Measurements from ENCODE around the gene RBM4. TPM values are rescaled to one million over a fixed set of nuclear protein-coding genes. Genes with fewer than 3 reads are reported as not detected.

The RBM4 gene
- total RNA-seq, 1 donor from 2014 or later: 123 TPM

GRCh38 chr11:66616379-66617154 lies 21.9 kb upstream of the RBM4 start, which contains the start of gene RBM14:
TSS of gene RBM14 (plus strand) at chr11:66616630. CDS start at chr11:66616721, 91 bp downstream.
- intact Hi-C loops (cut with micrococcal nuclease): loop anchor here (1.0 to 10.0 kb wide), 9 partner anchors 22 to 502 kb away; partner anchors contain the start of genes B4GAT1, BRMS1, CCDC87 and CCS

DNA sequence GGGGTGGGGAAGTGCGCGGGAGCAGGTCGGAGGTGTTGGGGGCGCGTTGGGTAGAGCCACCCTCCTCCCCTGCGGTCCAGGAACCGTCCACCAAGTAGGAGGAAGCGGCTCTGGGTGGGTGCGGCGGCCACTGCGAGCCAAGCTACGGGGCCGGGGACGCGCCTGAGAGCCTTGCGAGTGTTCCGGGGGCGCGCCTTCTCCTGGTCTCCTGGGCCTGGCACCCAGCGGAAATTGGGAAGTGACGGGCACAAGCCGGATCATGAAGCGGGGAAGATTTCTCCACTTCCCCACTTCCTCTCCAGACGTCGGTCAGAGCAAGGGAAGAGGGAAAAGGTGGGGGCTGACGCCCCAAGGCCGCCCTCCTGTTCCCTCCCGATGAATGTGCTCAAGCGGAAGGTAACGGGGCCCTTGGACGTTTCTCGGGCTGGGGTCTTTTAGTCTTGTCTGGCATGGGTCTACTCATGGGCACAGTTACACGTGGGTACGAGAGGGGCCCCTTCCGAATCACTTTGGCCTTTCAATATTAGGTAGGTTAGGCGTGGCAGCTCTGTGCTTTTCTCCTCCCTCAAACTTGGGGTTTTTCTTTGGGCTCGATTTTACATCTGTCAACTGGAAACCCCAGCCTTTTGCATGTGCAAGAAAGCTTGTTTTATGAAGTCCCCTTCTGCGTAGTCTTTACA lies 21.2 kb upstream of the RBM4 start:
- intact Hi-C loops (cut with micrococcal nuclease): loop anchor here (2.0 to 10.0 kb wide), 5 partner anchors 40 to 502 kb away; partner anchors contain the start of genes B4GAT1, BRMS1, KDM2A and RAB1B

GRCh38 chr11:66619080-66619554 lies 19.4 kb upstream of the RBM4 start:
- intact Hi-C loops (cut with micrococcal nuclease): loop anchor here (5.0 to 10.0 kb wide), 4 partner anchors 42 to 352 kb away; partner anchors contain the start of genes B4GAT1, BRMS1 and RAB1B

DNA sequence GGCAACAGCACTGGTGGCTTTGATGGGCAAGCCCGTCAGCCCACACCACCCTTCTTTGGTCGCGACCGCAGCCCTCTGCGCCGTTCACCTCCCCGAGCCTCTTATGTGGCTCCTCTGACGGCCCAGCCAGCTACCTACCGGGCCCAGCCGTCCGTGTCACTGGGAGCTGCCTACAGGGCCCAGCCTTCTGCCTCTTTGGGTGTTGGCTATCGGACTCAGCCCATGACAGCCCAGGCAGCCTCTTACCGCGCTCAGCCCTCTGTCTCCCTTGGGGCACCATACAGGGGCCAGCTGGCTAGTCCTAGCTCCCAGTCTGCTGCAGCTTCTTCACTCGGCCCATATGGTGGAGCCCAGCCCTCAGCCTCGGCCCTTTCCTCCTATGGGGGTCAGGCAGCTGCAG lies 14.1 kb upstream of the RBM4 start:
- intact Hi-C loops (cut with micrococcal nuclease): no loop called here

DNA sequence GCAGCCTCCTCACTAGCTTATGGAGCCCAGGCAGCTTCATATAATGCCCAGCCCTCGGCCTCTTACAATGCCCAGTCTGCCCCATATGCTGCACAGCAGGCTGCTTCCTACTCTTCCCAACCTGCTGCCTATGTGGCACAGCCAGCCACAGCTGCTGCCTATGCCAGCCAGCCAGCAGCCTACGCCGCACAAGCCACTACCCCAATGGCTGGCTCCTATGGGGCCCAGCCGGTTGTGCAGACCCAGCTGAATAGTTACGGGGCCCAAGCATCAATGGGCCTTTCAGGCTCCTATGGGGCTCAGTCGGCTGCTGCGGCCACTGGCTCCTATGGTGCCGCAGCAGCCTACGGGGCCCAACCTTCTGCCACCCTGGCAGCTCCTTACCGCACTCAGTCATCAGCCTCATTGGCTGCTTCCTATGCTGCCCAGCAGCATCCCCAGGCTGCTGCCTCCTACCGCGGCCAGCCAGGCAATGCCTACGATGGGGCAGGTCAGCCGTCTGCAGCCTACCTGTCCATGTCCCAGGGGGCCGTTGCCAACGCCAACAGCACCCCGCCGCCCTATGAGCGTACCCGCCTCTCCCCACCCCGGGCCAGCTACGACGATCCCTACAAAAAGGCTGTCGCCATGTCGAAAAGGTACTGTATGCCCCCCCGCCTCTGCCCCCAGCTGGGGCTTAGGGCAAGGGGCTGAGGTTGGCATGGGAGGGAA lies 13.3 kb upstream of the RBM4 start:
- intact Hi-C loops (cut with micrococcal nuclease): no loop called here

DNA sequence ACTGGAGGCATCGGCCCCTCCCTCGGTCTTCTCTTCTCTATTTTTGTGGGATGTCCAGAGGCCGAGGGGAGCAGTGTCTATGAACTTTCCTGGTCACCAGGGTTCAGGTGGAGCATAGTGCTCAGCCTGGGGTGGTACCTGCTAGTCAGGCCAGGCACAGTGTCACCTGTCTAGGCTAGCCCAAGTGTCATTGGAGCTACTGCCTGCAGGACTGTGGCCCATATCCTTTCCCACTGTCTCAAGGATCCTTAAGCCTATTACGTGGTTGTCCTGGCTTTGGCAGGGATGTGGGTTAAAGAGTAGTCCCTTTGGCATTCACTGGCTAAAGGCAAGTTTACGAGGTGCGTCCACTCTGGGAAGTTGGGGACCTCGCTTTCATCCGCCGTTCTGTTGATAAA lies 12.8 kb upstream of the RBM4 start:
- intact Hi-C loops (cut with micrococcal nuclease): no loop called here

DNA sequence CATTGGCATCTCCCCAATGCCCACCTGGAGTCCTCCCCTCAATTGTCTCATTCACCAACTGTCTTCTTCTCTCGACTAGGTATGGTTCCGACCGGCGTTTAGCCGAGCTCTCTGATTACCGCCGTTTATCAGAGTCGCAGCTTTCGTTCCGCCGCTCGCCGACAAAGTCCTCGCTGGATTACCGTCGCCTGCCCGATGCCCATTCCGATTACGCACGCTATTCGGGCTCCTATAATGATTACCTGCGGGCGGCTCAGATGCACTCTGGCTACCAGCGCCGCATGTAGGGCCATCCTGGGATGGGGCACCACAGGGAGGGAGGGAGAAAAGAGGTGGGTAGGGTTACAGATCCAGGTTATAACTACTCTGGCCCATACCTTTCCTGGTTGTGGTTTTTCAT lies 12.1 kb upstream of the RBM4 start:
- intact Hi-C loops (cut with micrococcal nuclease): no loop called here

DNA sequence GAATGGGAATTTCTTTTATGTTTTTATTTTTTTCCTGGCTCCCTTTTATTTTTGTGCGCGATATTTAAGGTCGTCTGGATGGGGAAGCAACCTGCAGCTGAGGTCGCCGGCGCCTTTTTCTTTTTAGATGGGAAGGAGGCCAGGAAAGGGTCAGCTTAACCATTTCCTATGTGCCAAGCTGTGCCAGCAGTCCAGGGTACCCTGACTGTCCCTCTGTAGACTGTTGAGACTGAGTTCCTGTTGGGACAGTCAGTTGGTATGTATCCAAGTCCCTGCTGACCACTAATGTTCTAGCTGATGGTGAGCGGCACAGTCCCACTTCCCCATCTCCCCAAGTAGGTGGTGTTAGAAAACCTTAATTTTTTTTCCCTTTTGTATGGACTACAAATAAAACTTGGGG lies 11.6 kb upstream of the RBM4 start:
- intact Hi-C loops (cut with micrococcal nuclease): no loop called here

GRCh38 chr11:66628061-66628603 lies 10.4 kb upstream of the RBM4 start:
- intact Hi-C loops (cut with micrococcal nuclease): no loop called here

- intact Hi-C loops (cut with micrococcal nuclease): no loop called here
Measured at GRCh38 chr11:66629356-66629755, 9.1 kb upstream of the RBM4 start.

DNA sequence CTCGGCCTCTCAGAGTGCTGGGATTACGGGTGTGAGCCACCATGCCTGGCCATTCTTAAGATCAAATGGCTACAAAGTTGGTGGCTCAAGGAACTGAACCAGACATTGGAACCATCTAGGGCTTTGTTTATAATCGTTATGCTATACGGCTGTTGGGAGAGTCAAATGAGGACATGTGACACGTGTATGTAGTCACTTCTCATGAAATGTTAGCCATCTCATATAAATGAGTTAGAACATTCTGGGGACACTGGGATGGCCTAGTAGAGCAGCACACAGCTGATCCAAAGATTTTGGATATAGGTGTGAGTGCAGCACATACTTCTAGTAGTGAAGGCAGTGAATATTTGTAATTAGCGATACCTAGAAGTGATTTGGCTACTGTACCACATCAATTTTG lies 6.6 kb upstream of the RBM4 start:
- intact Hi-C loops (cut with micrococcal nuclease): no loop called here

GRCh38 chr11:66632952-66633351 lies 5.6 kb upstream of the RBM4 start:
- intact Hi-C loops (cut with micrococcal nuclease): no loop called here

GRCh38 chr11:66636411-66636810 lies 2.1 kb upstream of the RBM4 start:
- intact Hi-C loops (cut with micrococcal nuclease): no loop called here

DNA sequence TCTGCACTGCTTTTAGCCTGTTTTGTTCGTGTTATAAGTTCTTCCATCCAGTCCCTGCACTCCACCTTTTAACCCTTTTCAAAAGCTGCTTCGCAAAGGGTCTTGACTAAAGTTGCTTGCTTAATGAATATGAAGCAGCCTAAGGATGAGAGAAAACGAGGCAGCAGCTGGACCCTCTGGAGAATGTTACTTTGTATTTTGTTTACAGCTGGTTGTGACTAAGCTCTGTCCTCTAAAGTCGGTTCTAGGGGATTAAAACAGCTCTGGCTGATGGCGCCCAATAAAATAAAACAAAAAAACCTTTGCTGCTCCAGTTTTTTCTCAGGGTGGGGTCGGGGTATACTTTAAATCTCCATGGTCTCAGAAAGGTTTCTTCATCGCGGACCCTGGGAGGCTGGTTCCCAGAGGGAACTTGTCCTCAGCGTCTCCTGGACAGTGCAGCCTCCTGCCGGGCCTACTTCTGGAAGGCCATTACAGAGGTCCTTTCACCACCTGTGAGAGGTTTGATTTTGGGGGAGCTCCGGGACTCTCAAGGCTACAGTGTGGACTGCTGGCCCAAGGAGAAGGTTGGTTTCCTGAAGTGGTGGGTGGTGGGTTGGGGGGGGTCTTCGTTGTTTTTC lies 836 bp upstream of the RBM4 start:
- intact Hi-C loops (cut with micrococcal nuclease): loop anchor here (1.0 to 2.0 kb wide), 3 partner anchors 21 to 45 kb away; partner anchors contain the start of genes CCDC87, CCS, RBM14 and RBM4B

DNA sequence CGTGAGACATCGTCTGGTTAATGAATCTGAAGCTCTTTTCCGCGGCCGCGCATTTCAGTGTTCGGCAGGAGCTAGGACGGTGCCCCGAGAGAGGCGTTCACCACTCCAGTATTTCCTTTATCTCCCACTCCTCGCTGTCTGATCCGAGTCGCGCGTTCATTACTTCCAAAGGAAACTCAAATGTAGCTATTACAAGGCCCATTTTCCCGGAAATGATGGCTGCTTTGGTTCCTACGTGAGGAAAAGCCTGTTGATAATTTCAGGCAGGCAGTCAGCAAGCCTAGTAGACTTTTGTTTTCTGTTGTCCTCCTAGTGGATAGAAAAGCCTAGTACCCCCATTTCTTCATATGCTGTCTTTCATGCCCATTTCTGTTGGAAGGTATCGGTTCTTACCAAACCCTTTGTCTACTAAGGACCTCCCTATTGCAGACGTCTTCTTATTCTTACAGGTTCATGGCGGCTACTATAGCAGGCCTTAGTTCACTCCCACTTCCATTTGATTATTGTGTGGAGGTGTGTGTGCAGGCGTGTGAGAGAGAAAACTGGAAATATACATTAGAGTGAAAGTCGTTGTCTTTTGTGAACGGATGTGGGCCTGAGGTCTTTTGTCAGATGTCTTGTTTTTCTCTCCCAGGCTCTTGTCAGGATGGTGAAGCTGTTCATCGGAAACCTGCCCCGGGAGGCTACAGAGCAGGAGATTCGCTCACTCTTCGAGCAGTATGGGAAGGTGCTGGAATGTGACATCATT lies 737 bp downstream of the RBM4 start:
- intact Hi-C loops (cut with micrococcal nuclease): loop anchor here (2.0 kb wide), 1 partner anchor 46 kb away; the partner anchor contains the start of genes CCDC87 and CCS

- intact Hi-C loops (cut with micrococcal nuclease): loop anchor here (2.0 kb wide), 1 partner anchor 47 kb away; the partner anchor contains the start of genes CCDC87 and CCS
Measured at GRCh38 chr11:66639814-66640340, 1.4 kb downstream of the RBM4 start.

GRCh38 chr11:66641834-66642233 lies 3.3 kb downstream of the RBM4 start:
- intact Hi-C loops (cut with micrococcal nuclease): no loop called here

GRCh38 chr11:66643745-66644437 lies 5.4 kb downstream of the RBM4 start:
- intact Hi-C loops (cut with micrococcal nuclease): no loop called here

DNA sequence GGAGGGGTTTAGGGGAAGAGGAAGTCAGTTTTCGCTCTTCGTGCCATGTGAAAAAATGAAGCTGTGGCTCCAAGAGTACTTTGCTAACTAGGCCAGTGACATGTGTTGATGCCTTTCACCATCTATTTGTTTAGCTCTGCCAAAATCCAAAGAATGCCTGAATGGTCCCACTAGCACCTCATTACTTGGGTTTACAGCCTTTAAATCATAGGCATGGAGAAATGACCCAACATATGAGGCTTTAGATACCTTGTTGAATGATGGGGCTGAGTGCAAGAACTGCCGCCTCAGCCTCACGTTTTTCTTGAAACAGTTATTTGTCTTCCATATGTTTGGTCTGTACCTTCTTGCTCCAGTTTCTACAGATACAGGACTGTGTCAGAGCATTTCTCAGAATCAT lies 8.3 kb downstream of the RBM4 start:
- intact Hi-C loops (cut with micrococcal nuclease): no loop called here

All from T-helper 2 cell treated with Interferon-gamma antibody and Interleukin-4, amounts not matched to agents 100 ng/mL and 5 ng/mL, for 36 hours (primary cell).